ENCODE data around the gene CARD9. TPM values are rescaled to one million over a fixed set of nuclear protein-coding genes. Genes with fewer than 3 reads are reported as not detected.

The CARD9 gene
- total and polyA plus RNA-seq, 2 of the 4 experiments (the other 2 are of a cell fraction), result 0.36 to 1.9 TPM

- no TSS peak for BruUV-seq (replicated peaks)
- peaks cover 6% of the 10 kb centered on the region for H3K9me1 ChIP-seq (ENCODE audit: insufficient read depth, low read length)
- no peak for DNase-seq
- H4K20me1 ChIP-seq (ENCODE audit: insufficient read depth, low read length), result no peaks in the 10 kb centered on the region; the same call in 1 of the 2 replicates
- ChIA-PET POLR2A (ENCODE audit: unreplicated experiment) (interaction anchor here (0.5 to 0.8 kb wide), 3 partner anchors 33 to 39 kb away, joined by 3 to 4 read pairs (median 3); partner anchors contain the start of gene GPSM1), CTCF (interaction anchor here (0.6 to 1.6 kb wide), 5 partner anchors 10 to 50 kb away, joined by 3 to 8 read pairs (median 3); partner anchors contain the start of gene GPSM1)
- dilution Hi-C loops (cut with HindIII; ENCODE audit: low sequenced_read_pairs, unreplicated experiment) (no loop called here), in situ Hi-C loops (cut with MboI; ENCODE audit: low sequenced_read_pairs) (no loop called here), intact Hi-C loops (cut with micrococcal nuclease) (no loop called here)
- peak overlapping the region; percentile 35; the same call in 1 of the 2 replicates for H4K5ac ChIP-seq (ENCODE audit: low read depth, low read length)
- H3K27me3 ChIP-seq (ENCODE audit: control insufficient read depth, insufficient read depth, low read length), result no peaks in the 10 kb centered on the region
- H3K4ac ChIP-seq (ENCODE audit: low read depth, low read length), result peak overlapping the region; percentile 94
- peak overlapping the region; percentile 84 for H4K91ac ChIP-seq (ENCODE audit: insufficient read depth, low read depth, low read length)
- H3K56ac ChIP-seq (ENCODE audit: extremely low read depth, insufficient read depth, low read length), result no peak overlapping the region
- H3K4me3 ChIP-seq (ENCODE audit: insufficient read depth, low read depth, low read length), result no peak overlapping the region
- peak overlapping the region; percentile 84 for H2BK5ac ChIP-seq (ENCODE audit: low read depth, low read length, poor library complexity, severe bottlenecking)
- peaks cover 29% of the 10 kb centered on the region for H3K4me1 ChIP-seq (ENCODE audit: control insufficient read depth, insufficient read depth, low read length)
- H3K18ac ChIP-seq (ENCODE audit: low read depth, low read length), result no peak overlapping the region
- peaks cover 16% of the 10 kb centered on the region; the same call in 1 of the 2 replicates for H3K36me3 ChIP-seq (ENCODE audit: control insufficient read depth, insufficient read depth, low read length)
- no peak for ATAC-seq (ENCODE audit: low read depth)
- H3K79me1 ChIP-seq (ENCODE audit: low read depth in 1 of 2, low read length in 2 of 2), result peaks cover 3 to 31% of the 10 kb centered on the region in 2 experiments; a peak in 3 of 4 replicates
- peak overlapping the region; percentile 20 for H3K14ac ChIP-seq (replicated peaks; ENCODE audit: low read depth, low read length)
- peak overlapping the region; percentile 46 to 70; a peak in 2 of 4 replicates for H4K8ac ChIP-seq (ENCODE audit: low read depth in 2 of 2, low read length in 2 of 2)
- peak overlapping the region; percentile 76 for H2AK9ac ChIP-seq (replicated peaks; ENCODE audit: low read depth, low read length, poor library complexity)
- no peak overlapping the region for H2AFZ ChIP-seq (replicated peaks; ENCODE audit: low read length, poor library complexity)
- TF ChIP-seq POLR2A (IDR thresholded peaks at IDR 0.05; ENCODE audit: low read depth, low read length), result peak; percentile 40
- TF ChIP-seq BHLHE40 (IDR thresholded peaks at IDR 0.05; ENCODE audit: low read depth, low read length), result no peak
- H2BK120ac ChIP-seq (ENCODE audit: low read depth, low read length), result peak overlapping the region; percentile 26; the same call in 1 of the 2 replicates
- no peaks in the 10 kb centered on the region for H3K9me3 ChIP-seq (ENCODE audit: control insufficient read depth, insufficient read depth, low read length)
- no peak overlapping the region; the same call in 1 of the 2 replicates for H3K4me2 ChIP-seq (ENCODE audit: low read depth, low read length)
- H2BK15ac ChIP-seq (ENCODE audit: low read depth, low read length), result no peak overlapping the region
- no CpG with 5 or more reads among the region's 6 CpGs for WGBS, 2 experiments (ENCODE audit: extremely low coverage in 2 of 2, insufficient read length in 1 of 2)
- peak overlapping the region; percentile 4 for H2BK20ac ChIP-seq (ENCODE audit: low read depth, low read length)
- peak overlapping the region; percentile 28; the same call in 1 of the 2 replicates for H3K27ac ChIP-seq (ENCODE audit: insufficient read depth, low read length)
- peak overlapping the region; percentile 90; the same call in 1 of the 2 replicates for H2AK5ac ChIP-seq (ENCODE audit: low read depth, low read length)
- H3K23ac ChIP-seq (ENCODE audit: low read depth, low read length), result no peak overlapping the region
- H3K9ac ChIP-seq (ENCODE audit: low read depth, low read length), result no peak overlapping the region
Measured at GRCh38 chr9:136362450-136362784, 11.1 kb downstream of the CARD9 start.

Data from IMR-90 (cell line).